ENCODE measurements around the gene BICDL1. TPM values are rescaled to one million over a fixed set of nuclear protein-coding genes. Genes with fewer than 3 reads are reported as not detected.
A peak's percentile ranks its signal among the peaks of the same experiment; 100 is the strongest.

BICDL1 gene
- polyA plus RNA-seq, 1 donor from 2014 or later = 1.1 TPM

DNA sequence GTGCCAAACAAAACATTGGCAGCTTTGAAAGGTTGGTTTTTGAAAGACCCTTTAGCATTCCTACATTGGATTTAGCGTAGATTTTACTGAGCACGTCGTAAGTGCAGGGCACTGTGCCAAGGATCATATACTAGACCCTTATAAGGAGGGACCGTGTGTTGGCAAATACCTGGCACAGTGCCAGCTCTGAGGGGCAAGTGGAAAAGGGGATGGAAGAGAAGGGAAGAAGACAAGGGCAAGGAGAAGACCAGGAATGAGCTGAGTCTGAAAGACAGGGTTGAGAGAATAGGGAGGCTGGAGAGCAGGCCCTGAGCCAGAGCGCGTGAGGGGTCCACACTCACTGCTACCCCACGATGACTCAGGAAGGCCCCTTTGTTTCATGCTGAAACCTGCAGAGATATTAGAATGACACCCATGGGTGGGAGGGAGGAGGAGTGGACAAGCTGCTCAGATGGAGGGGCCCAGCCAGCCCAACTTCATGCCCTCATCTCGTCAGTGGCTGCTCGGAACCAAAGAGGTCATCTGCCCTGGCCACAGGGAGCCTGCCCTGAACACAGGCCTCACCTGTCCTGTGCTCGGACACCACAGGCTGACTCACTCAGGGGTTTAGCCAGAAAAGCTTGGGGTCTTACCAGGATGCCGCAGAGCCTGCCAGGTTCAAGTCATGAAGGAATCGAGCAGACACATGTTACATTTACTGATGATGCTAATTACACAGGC is 102.5 kb downstream of the BICDL1 start:
- H3K4me1 Mint-ChIP-seq = peaks cover 5 to 12% (median 8%) of the 10 kb centered on the region in 3 donors
- H3K27me3 Mint-ChIP-seq = no peaks in the 10 kb centered on the region
- H3K4me3 Mint-ChIP-seq = peak overlapping the region in 1 of 4 donors; percentile 77
- peak overlapping the region in 1 of 3 donors; percentile 2 for H3K27ac Mint-ChIP-seq
- peaks cover 11% of the 10 kb centered on the region for H3K36me3 Mint-ChIP-seq
- no peaks in the 10 kb centered on the region for H3K9me3 Mint-ChIP-seq

GRCh38 chr12:120092551-120093335 is 103.7 kb downstream of the BICDL1 start:
- Mint-ChIP-seq H3K36me3 (peaks cover 11% of the 10 kb centered on the region), H3K27me3 (no peaks in the 10 kb centered on the region), H3K4me3 (no peak overlapping the region), H3K4me1 (peaks cover 0 to 2% (median 0%) of the 10 kb centered on the region in 3 donors), H3K9me3 (no peaks in the 10 kb centered on the region), H3K27ac (no peak overlapping the region)

GRCh38 chr12:120093336-120093591 is 104.2 kb downstream of the BICDL1 start:
- Mint-ChIP-seq H3K4me3 (no peak overlapping the region), H3K36me3 (peaks cover 11% of the 10 kb centered on the region)

DNA sequence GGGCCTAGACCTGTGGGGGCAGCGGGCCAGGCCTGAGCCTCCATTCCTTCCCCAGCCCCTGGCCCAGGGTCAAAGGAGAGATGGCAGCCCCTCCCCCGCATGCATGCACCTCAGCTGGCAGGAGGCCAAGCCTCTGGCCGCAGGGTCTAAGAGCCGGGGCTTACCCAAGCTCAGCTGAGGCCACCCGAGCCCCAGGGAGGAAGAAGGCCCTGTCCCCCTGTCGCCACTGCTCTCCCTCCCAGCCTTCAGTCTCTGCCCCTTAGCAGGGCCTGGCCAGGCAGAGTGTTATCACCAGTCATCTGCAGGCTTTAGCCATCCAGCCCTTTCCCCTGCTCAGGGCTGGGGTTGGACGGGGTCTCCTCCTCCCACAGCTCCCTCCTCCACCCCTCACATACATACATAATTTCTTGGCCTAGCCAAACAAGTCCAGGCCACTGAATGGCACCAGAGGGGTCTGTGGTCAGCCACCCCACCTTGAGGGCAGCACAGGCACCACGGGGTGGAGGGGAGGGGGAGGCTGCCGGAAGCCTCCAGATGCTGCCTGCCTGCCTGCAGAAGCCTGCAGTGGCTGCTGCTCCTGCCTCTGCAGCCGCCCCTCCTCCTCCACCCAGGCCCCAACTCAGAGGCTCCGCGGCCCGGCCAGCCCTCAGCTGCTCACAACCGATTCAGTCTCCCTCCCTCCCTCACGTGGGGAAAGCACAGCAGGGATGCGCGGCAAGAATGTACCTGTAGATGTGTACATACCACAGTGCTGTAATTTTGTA is 104.7 kb downstream of the BICDL1 start:
- no peaks in the 10 kb centered on the region for H3K27me3 Mint-ChIP-seq
- no peak overlapping the region for H3K4me3 Mint-ChIP-seq
- H3K27ac Mint-ChIP-seq = peak overlapping the region in 1 of 3 donors; percentile 51
- H3K4me1 Mint-ChIP-seq = no peaks in the 10 kb centered on the region
- H3K36me3 Mint-ChIP-seq = peaks cover 11% of the 10 kb centered on the region
- no peaks in the 10 kb centered on the region for H3K9me3 Mint-ChIP-seq

More at GRCh38 chr12:120093336-120093591, 104.2 kb downstream of the BICDL1 start:
- Mint-ChIP-seq H3K27me3 (no peaks in the 10 kb centered on the region), H3K4me1 (no peaks in the 10 kb centered on the region), H3K9me3 (no peaks in the 10 kb centered on the region), H3K27ac (no peak overlapping the region)

- H3K36me3 Mint-ChIP-seq = peaks cover 9% of the 10 kb centered on the region
- peak overlapping the region in 1 of 3 donors; percentile 51 for H3K27ac Mint-ChIP-seq
- no peaks in the 10 kb centered on the region for H3K4me1 Mint-ChIP-seq
- H3K27me3 Mint-ChIP-seq = no peaks in the 10 kb centered on the region
- H3K4me3 Mint-ChIP-seq = no peak overlapping the region
- H3K9me3 Mint-ChIP-seq = no peaks in the 10 kb centered on the region
Observed at GRCh38 chr12:120094485-120094884, 105.4 kb downstream of the BICDL1 start.

DNA sequence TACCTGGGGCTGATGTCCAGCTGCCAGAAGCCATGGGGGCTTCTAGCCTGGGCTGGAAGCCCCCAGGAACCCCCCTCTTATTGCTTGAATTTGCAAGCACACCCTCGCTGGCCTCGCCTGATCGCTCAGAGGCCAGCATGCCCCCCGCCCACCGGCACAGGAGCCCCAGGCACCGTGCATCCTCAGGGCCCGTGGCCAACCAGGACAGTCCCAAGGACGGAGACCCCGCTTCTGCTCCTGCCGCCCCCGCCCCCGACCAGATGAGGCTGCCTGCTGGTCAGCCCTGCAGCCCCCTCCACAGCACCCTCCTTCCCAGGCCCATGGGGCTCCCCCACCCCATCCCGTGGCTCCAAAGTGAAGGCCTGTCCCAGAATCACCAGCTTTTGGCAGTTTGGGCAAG is 106.3 kb downstream of the BICDL1 start:
- no peak overlapping the region for H3K4me3 Mint-ChIP-seq
- no peaks in the 10 kb centered on the region for H3K4me1 Mint-ChIP-seq
- no peaks in the 10 kb centered on the region for H3K9me3 Mint-ChIP-seq
- no peak overlapping the region for H3K27ac Mint-ChIP-seq
- peaks cover 5% of the 10 kb centered on the region for H3K36me3 Mint-ChIP-seq
- H3K27me3 Mint-ChIP-seq = no peaks in the 10 kb centered on the region

GRCh38 chr12:120095736-120096135 is 106.7 kb downstream of the BICDL1 start:
- H3K4me1 Mint-ChIP-seq = no peaks in the 10 kb centered on the region
- no peak overlapping the region for H3K27ac Mint-ChIP-seq
- peaks cover 5% of the 10 kb centered on the region for H3K36me3 Mint-ChIP-seq
- H3K4me3 Mint-ChIP-seq = no peak overlapping the region
- H3K27me3 Mint-ChIP-seq = no peaks in the 10 kb centered on the region
- H3K9me3 Mint-ChIP-seq = no peaks in the 10 kb centered on the region

- H3K27me3 Mint-ChIP-seq = no peaks in the 10 kb centered on the region
- H3K9me3 Mint-ChIP-seq = no peaks in the 10 kb centered on the region
- no peak overlapping the region for H3K4me3 Mint-ChIP-seq
- H3K27ac Mint-ChIP-seq = no peak overlapping the region
- peaks cover 2% of the 10 kb centered on the region for H3K36me3 Mint-ChIP-seq
- peaks cover 0 to 6% (median 2%) of the 10 kb centered on the region in 3 donors for H3K4me1 Mint-ChIP-seq
Observed at GRCh38 chr12:120096671-120097202, 107.7 kb downstream of the BICDL1 start.

DNA sequence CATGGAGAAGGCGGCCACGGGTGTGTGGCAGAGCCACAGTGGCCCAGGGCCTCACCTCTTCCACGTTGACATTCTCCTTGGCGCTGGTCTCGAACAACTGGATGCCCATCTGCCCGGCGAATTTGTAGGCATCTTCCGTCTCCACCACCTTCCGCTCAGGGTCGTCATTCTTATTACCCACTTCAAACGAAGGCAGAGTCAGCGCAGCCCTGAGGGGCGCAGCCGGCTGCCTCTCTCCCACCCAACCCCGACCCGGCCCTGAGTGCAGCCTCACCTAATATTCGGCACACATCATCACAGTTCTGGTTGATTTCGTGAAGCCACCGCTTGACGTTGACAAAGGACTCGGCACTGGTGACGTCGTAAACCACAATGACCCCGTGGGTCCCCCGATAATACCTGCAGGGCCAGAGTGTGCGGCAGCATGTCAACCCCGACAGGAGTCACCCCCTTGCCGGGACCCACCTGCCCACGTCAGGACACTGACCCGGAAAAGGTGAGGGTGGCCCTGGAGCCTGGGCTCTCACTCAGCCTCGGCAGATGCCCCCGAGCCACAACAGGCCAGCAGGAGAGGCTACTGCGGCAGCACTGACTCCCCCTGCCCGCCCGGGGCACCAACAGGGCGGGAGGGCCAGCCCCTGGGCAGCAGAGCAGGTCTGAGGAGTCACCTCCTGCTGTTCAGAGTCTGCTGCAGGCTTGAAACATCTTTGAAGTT is 109.9 kb downstream of the BICDL1 start:
- no peaks in the 10 kb centered on the region for H3K9me3 Mint-ChIP-seq
- H3K27ac Mint-ChIP-seq = no peak overlapping the region
- peaks cover 2% of the 10 kb centered on the region for H3K36me3 Mint-ChIP-seq
- H3K4me3 Mint-ChIP-seq = no peak overlapping the region
- H3K4me1 Mint-ChIP-seq = peaks cover 0 to 10% (median 2%) of the 10 kb centered on the region in 3 donors
- no peaks in the 10 kb centered on the region for H3K27me3 Mint-ChIP-seq

DNA sequence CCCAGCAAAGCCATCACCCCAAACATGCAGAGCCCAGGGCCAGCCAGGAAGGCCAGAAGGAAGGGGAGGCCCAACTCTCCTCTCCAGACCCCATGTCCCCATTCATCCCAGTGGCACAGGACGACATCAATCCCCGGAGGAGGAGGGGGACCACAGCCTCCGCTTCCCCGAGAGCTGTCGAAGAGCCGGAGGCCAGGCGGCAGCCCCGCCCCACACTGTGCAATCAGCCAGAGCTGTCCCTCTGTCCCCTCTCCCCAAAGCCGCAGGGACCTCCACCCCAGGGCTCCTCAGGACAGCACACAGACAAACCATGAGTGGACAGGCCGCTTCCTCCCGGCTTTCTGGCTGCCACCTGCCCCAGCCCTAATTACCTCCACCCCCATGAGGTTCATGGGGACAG is 110.7 kb downstream of the BICDL1 start:
- Mint-ChIP-seq H3K4me3 (no peak overlapping the region), H3K36me3 (peaks cover 2% of the 10 kb centered on the region), H3K4me1 (peaks cover 0 to 10% (median 2%) of the 10 kb centered on the region in 3 donors), H3K27ac (no peak overlapping the region), H3K27me3 (no peaks in the 10 kb centered on the region), H3K9me3 (no peaks in the 10 kb centered on the region)

GRCh38 chr12:120100630-120101029 is 111.6 kb downstream of the BICDL1 start:
- Mint-ChIP-seq H3K27ac (no peak overlapping the region), H3K9me3 (no peaks in the 10 kb centered on the region)

GRCh38 chr12:120101182-120101581 is 112.1 kb downstream of the BICDL1 start:
- Mint-ChIP-seq H3K4me3 (peak overlapping the region in 2 of 4 donors; percentile 63 to 77), H3K27me3 (no peaks in the 10 kb centered on the region), H3K9me3 (no peaks in the 10 kb centered on the region), H3K27ac (peak overlapping the region in 1 of 3 donors; percentile 29), H3K4me1 (peaks cover 2 to 15% (median 7%) of the 10 kb centered on the region in 3 donors), H3K36me3 (peaks cover 5% of the 10 kb centered on the region)

More at GRCh38 chr12:120100630-120101029, 111.6 kb downstream of the BICDL1 start:
- peaks cover 2 to 12% (median 4%) of the 10 kb centered on the region in 3 donors for H3K4me1 Mint-ChIP-seq
- H3K27me3 Mint-ChIP-seq = no peaks in the 10 kb centered on the region
- H3K36me3 Mint-ChIP-seq = peaks cover 5% of the 10 kb centered on the region
- no peak overlapping the region for H3K4me3 Mint-ChIP-seq

GRCh38 chr12:120101617-120102016 is 112.6 kb downstream of the BICDL1 start:
- H3K4me1 Mint-ChIP-seq = peaks cover 2 to 17% (median 10%) of the 10 kb centered on the region in 3 donors
- peaks cover 5% of the 10 kb centered on the region for H3K36me3 Mint-ChIP-seq
- H3K4me3 Mint-ChIP-seq = peak overlapping the region in 2 of 4 donors; percentile 63 to 77
- H3K27ac Mint-ChIP-seq = peak overlapping the region in 1 of 3 donors; percentile 29
- H3K27me3 Mint-ChIP-seq = no peaks in the 10 kb centered on the region
- no peaks in the 10 kb centered on the region for H3K9me3 Mint-ChIP-seq
